Sigmoid colon (tissue), 4 donors: Measurements from ENCODE around the gene KIAA0930.
A peak's percentile ranks its signal among the peaks of the same experiment; 100 is the strongest.

Source experiments
- POLR2AphosphoS5 ChIP-seq, 4 donors: sonication (generic); formaldehyde crosslinking; IDR thresholded peaks; one replicate each; pipeline ENCODE4 v1.6.1; 2017; ENCODE audit warnings: antibody characterized with exemption in 4 of 4
- TF ChIP-seq, protein P1 (sequence below), 4 experiments: fragments of 450-650 bp in 3 of 4; fragments of 200-600 bp in 1 of 4; IDR thresholded peaks; one replicate each; pipeline ENCODE4 v1.5.1; 2016 to 2019; ENCODE audit warnings: antibody characterized with exemption in 4 of 4, mild to moderate bottlenecking in 3 of 4, moderate library complexity in 2 of 4

GRCh38 chr22:45225732-45226502, 14.8 kb downstream of the KIAA0930 start:
- TF ChIP-seq, protein P1, sequence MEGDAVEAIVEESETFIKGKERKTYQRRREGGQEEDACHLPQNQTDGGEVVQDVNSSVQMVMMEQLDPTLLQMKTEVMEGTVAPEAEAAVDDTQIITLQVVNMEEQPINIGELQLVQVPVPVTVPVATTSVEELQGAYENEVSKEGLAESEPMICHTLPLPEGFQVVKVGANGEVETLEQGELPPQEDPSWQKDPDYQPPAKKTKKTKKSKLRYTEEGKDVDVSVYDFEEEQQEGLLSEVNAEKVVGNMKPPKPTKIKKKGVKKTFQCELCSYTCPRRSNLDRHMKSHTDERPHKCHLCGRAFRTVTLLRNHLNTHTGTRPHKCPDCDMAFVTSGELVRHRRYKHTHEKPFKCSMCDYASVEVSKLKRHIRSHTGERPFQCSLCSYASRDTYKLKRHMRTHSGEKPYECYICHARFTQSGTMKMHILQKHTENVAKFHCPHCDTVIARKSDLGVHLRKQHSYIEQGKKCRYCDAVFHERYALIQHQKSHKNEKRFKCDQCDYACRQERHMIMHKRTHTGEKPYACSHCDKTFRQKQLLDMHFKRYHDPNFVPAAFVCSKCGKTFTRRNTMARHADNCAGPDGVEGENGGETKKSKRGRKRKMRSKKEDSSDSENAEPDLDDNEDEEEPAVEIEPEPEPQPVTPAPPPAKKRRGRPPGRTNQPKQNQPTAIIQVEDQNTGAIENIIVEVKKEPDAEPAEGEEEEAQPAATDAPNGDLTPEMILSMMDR (IDR thresholded peaks at IDR 0.05) = no peak
- peak in 3 of 4 donors; percentile 12 to 67 (median 59) for TF ChIP-seq POLR2AphosphoS5 (IDR thresholded peaks at IDR 0.05)
